ENCODE results near the gene HNF1B. TPM values are rescaled to one million over a fixed set of nuclear protein-coding genes. Genes with fewer than 3 reads are reported as not detected.

The HNF1B gene
- total and polyA plus RNA-seq, 2 donors (not counting 3 experiments of a cell fraction or from before 2014, with no cell fraction given), result not detected

- FAIRE-seq (no peak), DNase-seq (ENCODE audit: low read depth, low spot score) (no peak)
- no peaks in the 10 kb centered on the region for H3K36me3 ChIP-seq (ENCODE audit: control insufficient read depth in 2 of 2, extremely low read depth in 1 of 2, insufficient read depth in 2 of 2, low read length in 2 of 2)
- no peaks in the 10 kb centered on the region for H3K9me1 ChIP-seq (replicated peaks; ENCODE audit: control insufficient read depth, extremely low read depth, insufficient read depth, low read length)
- H3K79me2 ChIP-seq (ENCODE audit: control insufficient read depth, insufficient read depth, low read length), result no peaks in the 10 kb centered on the region
- H3K4me2 ChIP-seq (ENCODE audit: insufficient read depth, low read length), result no peak overlapping the region
- no peak overlapping the region for H3K27ac ChIP-seq (ENCODE audit: insufficient read depth, low read depth, low read length)
- H3K4me3 ChIP-seq (replicated peaks in 1 of 3; ENCODE audit: insufficient read depth in 1 of 3, low read depth in 1 of 3, low read length in 3 of 3), result no peak overlapping the region
- BruUV-seq (replicated peaks), result no TSS peak
- POLR2A ChIA-PET, result no interaction called here
- no peaks in the 10 kb centered on the region for H4K20me1 ChIP-seq (replicated peaks; ENCODE audit: control insufficient read depth, extremely low read depth, insufficient read depth, low read length)
- CTCF ChIA-PET, result interaction anchor here (0.7 to 1.3 kb wide), 2 partner anchors 70 to 115 kb away, joined by 3 to 5 read pairs; no protein-coding TSS in a partner anchor
- no peak overlapping the region for H2AFZ ChIP-seq (ENCODE audit: low read depth, low read length)
- TF ChIP-seq JUN (IDR thresholded peaks at IDR 0.05; ENCODE audit: borderline replicate concordance, insufficient read depth, insufficient read length, low read depth) (no peak), MYC (IDR thresholded peaks at IDR 0.05; ENCODE audit: low read depth, low read length) (no peak), POLR2A (IDR thresholded peaks at IDR 0.05; ENCODE audit: low read depth, low read length) (no peak), EZH2 (IDR thresholded peaks at IDR 0.05; ENCODE audit: borderline replicate concordance, low read depth, low read length, severe bottlenecking) (no peak), POLR2AphosphoS5 (IDR thresholded peaks at IDR 0.05; ENCODE audit: insufficient read depth, low read depth, low read length) (no peak), FOS (IDR thresholded peaks at IDR 0.05; ENCODE audit: borderline replicate concordance, insufficient read depth, low read length) (no peak), GATA2 (IDR thresholded peaks at IDR 0.05; ENCODE audit: insufficient read depth, insufficient read length, low read depth, low read length) (no peak), CTCF (IDR thresholded peaks at IDR 0.05; ENCODE audit: extremely low read depth in 1 of 2, insufficient read depth in 1 of 2, low read depth in 1 of 2, low read length in 2 of 2) (no peak), MAX (IDR thresholded peaks at IDR 0.05; ENCODE audit: insufficient read depth, insufficient read length) (no peak)
- H3K9ac ChIP-seq (replicated peaks; ENCODE audit: extremely low read depth, insufficient read depth, low read length), result no peak overlapping the region
- H3K4me1 ChIP-seq (ENCODE audit: control insufficient read depth, extremely low read depth, insufficient read depth, low read length), result no peaks in the 10 kb centered on the region
- H3K27me3 ChIP-seq (ENCODE audit: control insufficient read depth in 2 of 2, insufficient read depth in 2 of 2, low read length in 2 of 2), result peaks cover 23 to 29% of the 10 kb centered on the region in 2 experiments
- dilution Hi-C loops (cut with MboI; ENCODE audit: extremely low pct_ligation_motif_present, low sequenced_read_pairs) (no loop called here), intact Hi-C loops (cut with micrococcal nuclease) (loop anchor here (1.0 to 2.0 kb wide), 4 partner anchors 51 to 144 kb away; no protein-coding TSS in a partner anchor)
- H3K9me3 ChIP-seq (replicated peaks; ENCODE audit: control insufficient read depth, insufficient read depth, low read length), result no peaks in the 10 kb centered on the region
These were observed 44.0 kb downstream of the HNF1B start for GRCh38 chr17:37700881-37701280.

All from endothelial cell of umbilical vein (primary cell).